GM19463 (cell line): ENCODE results near the gene ABHD6.
"Not testable (repeated sequence)": the region's sequence is repeated elsewhere in the genome, so short reads cannot be mapped to it uniquely, and the experiment has no call there.

Source experiments
- ATAC-seq: cut with Tn5 transposase; IDR thresholded peaks from one replicate; pipeline ENCODE4 v1.9.1; 2021; ENCODE audit warnings: mild to moderate bottlenecking, moderate library complexity; ENCODE audit not compliant: unreplicated experiment

ABHD6 gene

GRCh38 chr3:58241306-58242044 lies 3.9 kb downstream of the ABHD6 start:
- ATAC-seq, result no peak

DNA sequence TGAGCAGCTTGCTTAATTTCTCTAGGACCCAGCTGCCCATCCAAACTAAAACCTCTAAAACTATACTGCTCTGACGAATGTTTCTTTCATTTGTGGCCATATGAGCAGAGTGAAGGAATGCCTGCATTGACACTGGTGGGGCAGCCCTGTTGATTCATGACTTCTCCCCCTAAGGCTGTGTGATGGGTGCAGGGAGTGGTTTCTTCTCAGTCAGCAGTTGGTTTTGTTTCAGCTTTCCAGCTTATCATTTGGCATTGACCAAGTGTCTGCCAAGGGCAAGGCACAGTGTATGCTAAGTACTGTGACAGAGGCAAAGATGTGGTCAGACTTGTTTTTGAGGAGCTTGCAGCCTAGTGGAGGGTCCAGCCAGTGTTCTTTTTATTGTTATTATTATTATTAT lies 4.7 kb downstream of the ABHD6 start:
- no peak for ATAC-seq

- not testable (repeated sequence) for ATAC-seq
Observed at GRCh38 chr3:58242860-58243259, 5.3 kb downstream of the ABHD6 start.

DNA sequence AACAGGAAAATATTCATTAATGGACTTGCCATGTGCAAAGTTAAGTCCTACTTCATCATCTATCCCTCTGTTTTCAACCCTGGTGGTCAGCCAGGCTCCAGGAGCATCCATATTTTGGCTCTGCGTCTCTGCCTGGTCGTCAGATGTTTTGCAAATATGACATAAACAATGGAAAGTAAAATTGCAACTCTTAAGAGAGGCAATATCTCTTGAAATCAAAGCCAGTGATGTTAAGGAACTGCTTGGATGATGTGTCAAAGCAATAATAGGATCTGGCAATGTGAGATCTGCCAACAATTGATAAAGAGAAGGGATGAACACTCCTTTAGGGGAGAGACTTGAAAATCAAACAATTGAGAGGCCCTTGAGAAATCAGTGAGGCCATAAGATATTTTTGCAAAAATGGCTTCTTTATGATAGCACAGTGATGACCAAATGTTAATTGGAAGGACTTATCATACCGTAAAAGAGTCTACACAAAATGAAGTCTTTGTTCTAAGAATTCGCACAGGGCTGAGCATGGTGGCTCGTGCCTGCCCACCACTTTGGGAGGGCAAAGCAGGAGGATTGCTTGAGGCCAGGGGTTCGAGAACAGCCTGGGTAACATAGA lies 6.5 kb downstream of the ABHD6 start:
- no peak for ATAC-seq

- no peak for ATAC-seq
Observed at GRCh38 chr3:58246148-58247047, 8.8 kb downstream of the ABHD6 start.

DNA sequence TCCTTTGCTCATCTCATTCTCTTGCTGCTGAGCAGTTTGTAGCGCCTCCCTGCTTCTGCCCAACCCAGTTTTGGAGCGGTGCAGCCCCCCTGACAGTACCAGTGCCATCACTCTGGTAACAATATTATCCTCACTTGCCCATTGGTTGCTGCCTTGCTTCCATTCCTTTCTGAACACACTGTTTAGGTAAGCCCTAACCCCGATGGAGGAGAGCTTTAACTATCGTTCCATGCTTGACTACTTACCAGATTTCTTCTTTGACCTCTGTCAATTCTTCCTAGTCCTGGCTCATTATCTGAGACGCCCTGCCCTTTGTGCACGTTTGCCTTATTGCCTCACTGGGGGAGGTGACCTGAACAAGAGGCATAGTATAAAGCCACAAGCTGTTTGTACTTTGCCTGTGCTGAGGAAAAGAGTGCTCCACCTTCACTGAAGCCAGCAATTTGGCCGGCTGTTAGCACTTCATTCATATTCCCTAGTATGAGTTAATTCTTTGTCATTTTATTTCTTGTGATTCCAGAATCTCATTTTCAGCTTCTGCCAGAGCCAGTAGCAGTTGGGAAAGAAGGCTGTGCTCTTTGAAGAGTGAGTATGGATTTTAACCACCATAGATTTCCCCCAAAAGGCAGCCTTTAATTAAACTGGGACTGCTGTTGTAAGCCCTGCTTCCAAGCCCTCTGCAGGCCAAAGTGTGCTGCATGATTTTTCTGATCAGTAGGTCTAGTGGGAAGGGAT lies 11.9 kb downstream of the ABHD6 start:
- no peak for ATAC-seq

- no peak for ATAC-seq
Observed at GRCh38 chr3:58250093-58250707, 12.6 kb downstream of the ABHD6 start.

- ATAC-seq, result no peak
Observed at GRCh38 chr3:58251631-58252035, 14.0 kb downstream of the ABHD6 start.

DNA sequence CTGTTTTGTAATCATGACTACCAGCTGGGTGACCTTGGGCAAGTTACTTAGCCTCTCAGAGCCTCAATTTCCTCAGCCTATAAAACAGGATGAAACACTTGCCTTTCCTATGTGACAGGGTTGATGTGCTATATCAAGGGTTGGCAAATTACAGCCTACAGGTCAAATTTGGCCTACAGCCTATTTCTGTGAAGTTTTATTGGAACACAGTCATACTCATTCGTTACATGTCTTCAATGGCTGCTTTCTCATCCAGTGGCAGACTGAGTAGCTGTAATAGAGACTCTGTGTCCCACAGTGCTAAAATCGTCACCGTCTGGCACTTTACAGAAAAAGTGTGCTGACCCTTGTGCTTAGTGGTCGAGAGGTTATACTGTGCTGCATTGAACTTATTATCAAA lies 16.6 kb downstream of the ABHD6 start:
- no peak for ATAC-seq

- no peak for ATAC-seq
Observed at GRCh38 chr3:58256061-58256460, 18.5 kb downstream of the ABHD6 start.

DNA sequence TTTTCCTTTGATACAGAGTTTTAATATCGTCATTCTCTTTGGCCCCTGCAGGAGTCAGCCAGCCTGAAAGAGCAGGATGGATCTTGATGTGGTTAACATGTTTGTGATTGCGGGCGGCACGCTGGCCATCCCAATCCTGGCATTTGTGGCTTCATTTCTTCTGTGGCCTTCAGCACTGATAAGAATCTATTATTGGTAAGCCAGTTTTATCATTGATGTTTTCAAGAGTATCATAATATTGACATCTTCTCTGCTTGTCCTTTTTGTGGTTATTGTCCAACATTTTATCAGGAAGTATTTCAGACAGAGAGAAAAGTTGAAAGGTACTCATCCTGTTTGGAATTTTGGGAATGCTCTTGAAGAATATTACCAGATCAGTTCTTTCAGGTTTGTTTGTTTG lies 18.9 kb downstream of the ABHD6 start:
- ATAC-seq, result no peak

DNA sequence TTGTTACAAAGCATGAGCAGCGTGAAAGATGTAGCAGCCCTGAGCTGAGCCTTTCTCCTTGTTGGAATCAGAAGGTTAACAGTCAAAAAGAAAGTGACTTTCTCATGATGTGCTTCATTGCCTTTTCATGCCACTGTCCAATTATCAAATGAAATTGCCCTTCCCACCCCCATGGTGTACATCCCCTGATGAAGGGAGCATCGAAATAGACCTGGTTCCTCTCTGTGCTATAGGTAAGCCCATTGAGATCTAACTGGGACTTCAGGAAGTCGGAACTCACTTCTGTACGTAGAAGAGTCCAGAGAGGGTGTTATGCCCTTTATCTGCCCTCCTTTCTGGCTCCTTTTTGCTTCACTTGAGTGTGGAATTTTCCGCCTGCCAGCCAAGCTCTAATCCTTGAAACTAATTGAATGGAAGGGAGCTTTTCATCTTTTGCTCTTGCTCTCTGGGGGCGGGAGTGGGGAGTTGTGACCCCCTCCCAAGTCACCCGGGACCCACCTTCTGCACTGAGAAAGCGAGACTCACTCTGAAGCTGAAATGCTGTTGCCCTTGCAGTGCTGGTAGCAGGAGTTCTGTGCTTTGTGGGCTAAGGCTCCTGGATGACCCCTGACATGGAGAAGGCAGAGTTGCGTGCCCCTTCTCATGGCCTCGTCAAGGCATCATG lies 20.9 kb downstream of the ABHD6 start:
- ATAC-seq, result no peak

- ATAC-seq, result no peak
Observed at GRCh38 chr3:58260261-58260731, 22.7 kb downstream of the ABHD6 start.

DNA sequence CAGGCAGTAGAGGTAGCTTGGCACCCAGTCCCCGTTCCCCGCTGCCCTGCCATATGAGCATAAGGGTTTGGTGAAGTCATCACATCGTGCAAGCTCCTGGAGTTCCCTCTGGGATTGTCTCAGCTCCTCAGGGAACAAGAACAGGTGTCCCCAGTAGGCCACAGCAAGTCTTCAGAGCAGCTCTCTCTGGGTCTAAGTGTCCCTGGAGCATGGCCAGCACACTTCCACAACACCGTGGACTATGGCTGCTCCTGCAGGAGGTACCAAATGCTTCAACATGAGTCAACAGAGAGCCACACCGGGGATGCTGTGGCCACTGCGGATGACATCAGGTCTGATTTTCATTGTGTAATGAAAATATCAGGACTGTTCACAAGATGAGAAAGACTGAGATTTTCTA lies 23.1 kb downstream of the ABHD6 start:
- no peak for ATAC-seq

DNA sequence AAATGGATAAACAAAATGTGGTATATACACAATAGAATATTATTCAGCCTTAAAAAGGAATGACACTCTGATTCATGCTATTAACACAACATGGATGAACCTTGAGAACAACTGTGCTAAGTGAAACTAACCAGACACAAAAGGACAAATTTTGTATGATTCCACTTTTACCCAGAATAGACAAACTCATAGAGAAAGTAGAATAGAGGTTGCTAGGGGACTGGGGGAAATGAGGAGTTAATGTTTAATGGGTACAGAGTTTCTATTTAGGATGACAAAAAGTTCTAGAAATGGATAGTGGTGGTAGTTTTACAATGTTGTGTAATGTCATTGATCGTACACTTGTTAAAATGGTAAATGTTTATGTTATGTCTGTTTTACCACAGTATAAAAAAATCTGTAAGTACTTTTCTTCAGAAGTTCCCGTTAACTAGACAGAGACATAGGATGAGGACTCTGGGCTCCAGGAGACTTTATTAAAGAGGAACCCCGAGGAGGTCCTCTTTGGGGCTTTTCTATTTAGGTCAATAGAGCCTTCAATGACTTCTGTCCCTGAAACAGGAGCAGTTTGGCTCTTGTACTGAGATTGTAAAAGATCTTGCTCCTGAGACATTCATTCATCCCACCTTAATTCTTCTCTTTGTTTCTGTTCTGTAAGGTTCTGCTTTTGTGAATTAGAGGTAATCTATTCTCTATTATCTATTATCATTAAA lies 24.5 kb downstream of the ABHD6 start:
- ATAC-seq, result peak; percentile 72

DNA sequence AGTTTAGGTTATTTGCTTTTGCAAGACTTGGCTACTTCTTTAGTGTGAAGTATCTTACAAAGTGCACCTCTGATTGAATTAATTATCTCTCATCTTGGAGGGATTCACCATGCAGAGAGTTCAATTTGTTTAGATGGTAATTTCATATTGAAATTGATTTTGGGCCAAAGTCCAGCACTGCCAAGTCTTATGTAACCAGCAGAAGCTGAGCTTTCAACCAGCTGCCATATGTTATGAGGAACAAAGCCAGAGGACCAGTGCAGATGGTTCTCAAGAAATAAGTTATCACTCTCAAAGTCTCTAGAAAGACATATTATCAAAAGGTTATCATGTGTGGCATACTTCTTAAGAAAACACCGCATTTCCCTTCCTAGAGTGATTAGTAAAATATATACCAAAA lies 29.0 kb downstream of the ABHD6 start:
- ATAC-seq, result no peak

DNA sequence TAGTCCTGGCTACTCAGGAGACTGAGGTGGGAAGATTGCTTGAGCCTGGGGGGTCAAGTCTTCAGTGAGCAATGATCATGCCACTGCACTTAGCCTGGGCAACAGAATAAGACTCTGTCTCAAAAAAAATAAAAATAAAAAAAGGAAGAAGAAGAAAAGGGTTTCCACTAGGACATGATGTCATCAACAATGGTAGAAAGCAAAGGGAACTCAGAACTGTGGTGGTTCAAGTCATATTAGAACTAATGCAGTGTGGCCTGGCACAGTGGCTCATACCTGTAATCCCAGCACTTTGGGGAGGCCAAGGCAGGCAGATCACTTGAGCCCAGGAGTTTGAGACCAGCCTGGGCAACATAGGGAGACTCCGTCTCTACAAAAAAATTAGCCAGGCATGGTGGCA lies 30.0 kb downstream of the ABHD6 start:
- ATAC-seq, result not testable (repeated sequence)

DNA sequence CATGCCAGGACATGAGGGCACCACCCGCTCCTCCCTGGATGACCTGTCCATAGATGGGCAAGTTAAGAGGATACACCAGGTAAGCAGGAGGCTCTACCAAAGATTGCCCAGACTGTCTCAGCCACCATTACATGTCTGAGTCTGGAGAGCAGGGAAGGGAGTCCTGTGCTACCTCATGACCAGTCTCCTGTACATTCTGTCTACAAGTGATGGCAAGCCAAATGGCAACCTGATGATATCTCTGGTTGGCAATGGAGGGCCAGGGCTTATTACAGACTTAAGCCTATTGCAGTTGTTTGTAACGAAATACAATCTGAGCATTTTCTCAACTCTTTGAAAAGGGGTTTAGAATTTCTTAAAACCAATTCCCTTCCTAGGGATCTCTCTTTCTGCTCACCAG lies 31.8 kb downstream of the ABHD6 start:
- no peak for ATAC-seq

- ATAC-seq, result no peak
Observed at GRCh38 chr3:58270485-58270884, 32.9 kb downstream of the ABHD6 start.
